A549 (cell line): ENCODE results near the gene NCAPD3.

ENCODE experiments used
- CEBPB ChIP-seq, 2 experiments: fragments of >200 bp in 1 of 2; sonication (Bioruptor Twin) in 1 of 2; formaldehyde crosslinking in 1 of 2; IDR thresholded peaks; 2 replicates each; pipeline ENCODE4 v1.6.1; 2012 to 2016
- CHD2 ChIP-seq: fragments of 150-350 bp; IDR thresholded peaks from 2 replicates; pipeline ENCODE4 v1.6.1; 2014; ENCODE audit warnings: low read length; ENCODE audit not compliant: partially characterized antibody
- CTCF ChIP-seq: fragments of >200 bp; sonication (Bioruptor Twin); formaldehyde crosslinking; IDR thresholded peaks from 3 replicates; pipeline ENCODE4 v1.5.1; 2016
- EP300 ChIP-seq, 2 experiments: fragments of >200 bp; sonication (Bioruptor Twin); formaldehyde crosslinking; IDR thresholded peaks; 2 replicates in 1 of 2; 3 replicates in 1 of 2; pipeline ENCODE4 v1.6.1; 2016 to 2017
- MAX ChIP-seq: IDR thresholded peaks from 2 replicates; pipeline ENCODE4 v1.6.1; 2012
- PBX3 ChIP-seq: IDR thresholded peaks from 2 replicates; pipeline ENCODE4 v1.6.1; 2012
- PHF8 ChIP-seq: fragments of 200-600 bp; sonication (generic); IDR thresholded peaks from 2 replicates; pipeline ENCODE4 v1.6.1; 2016; ENCODE audit warnings: low read depth, mild to moderate bottlenecking, antibody characterized with exemption, moderate library complexity, borderline replicate concordance
- POLR2AphosphoS2 ChIP-seq: conservative IDR thresholded peaks from 2 replicates; pipeline ENCODE4 v1.6.1; 2012; ENCODE audit warnings: low read length, improper control_type of control experiment, inconsistent platforms
- RAD21 ChIP-seq, 2 experiments: fragments of >200 bp in 1 of 2; sonication (Bioruptor Twin) in 1 of 2; formaldehyde crosslinking in 1 of 2; IDR thresholded peaks in 1 of 2; conservative IDR thresholded peaks in 1 of 2; 2 replicates in 1 of 2; 3 replicates in 1 of 2; pipeline ENCODE4 v1.6.1; 2012 to 2018; ENCODE audit warnings: inconsistent platforms in 1 of 2
- RCOR1 ChIP-seq: fragments of 150-350 bp; IDR thresholded peaks from 2 replicates; pipeline ENCODE4 v1.6.1; 2014; ENCODE audit warnings: antibody characterized with exemption, low read length, low read depth
- RFX5 ChIP-seq: fragments of 450-650 bp; IDR thresholded peaks from 2 replicates; pipeline ENCODE4 v1.7.1; 2014; ENCODE audit warnings: antibody characterized with exemption, mild to moderate bottlenecking, moderate library complexity
- SMC3 ChIP-seq: fragments of >200 bp; sonication (Bioruptor Twin); formaldehyde crosslinking; IDR thresholded peaks from 3 replicates; pipeline ENCODE4 v1.6.1; 2018; ENCODE audit warnings: inconsistent platforms
- ZC3H11A ChIP-seq: fragments of 450-650 bp; IDR thresholded peaks from 2 replicates; pipeline ENCODE4 v1.6.1; 2014; ENCODE audit warnings: antibody characterized with exemption, mild to moderate bottlenecking

GRCh38 chr11:134158023-134158422 lies 65.7 kb downstream of the NCAPD3 start:
- no peak for TF ChIP-seq CTCF
- TF ChIP-seq PHF8, result no peak
- TF ChIP-seq POLR2AphosphoS2, result no peak
- TF ChIP-seq EP300 (IDR thresholded peaks at IDR 0.05), result no peak
- no peak for TF ChIP-seq RAD21 (conservative IDR thresholded peaks at IDR 0.05 in 1 of 2, IDR thresholded peaks at IDR 0.05 in 1 of 2)
- no peak for TF ChIP-seq CHD2
- no peak for TF ChIP-seq RFX5
- TF ChIP-seq RCOR1, result no peak
- TF ChIP-seq SMC3, result no peak
- no peak for TF ChIP-seq ZC3H11A
- no peak for TF ChIP-seq MAX
- TF ChIP-seq PBX3, result no peak
- no peak for TF ChIP-seq CEBPB (IDR thresholded peaks at IDR 0.05)
